ENCODE measurements around the gene NAA80. TPM values are rescaled to one million over a fixed set of nuclear protein-coding genes. Genes with fewer than 3 reads are reported as not detected.

The NAA80 gene
- total RNA-seq, 1 donor: 88.6 TPM

GRCh38 chr3:50331364-50331907 lies 32.2 kb upstream of the NAA80 start:
- DNase-seq (ENCODE audit: low read depth in 2 of 3, low spot score in 2 of 3): no peak

DNA sequence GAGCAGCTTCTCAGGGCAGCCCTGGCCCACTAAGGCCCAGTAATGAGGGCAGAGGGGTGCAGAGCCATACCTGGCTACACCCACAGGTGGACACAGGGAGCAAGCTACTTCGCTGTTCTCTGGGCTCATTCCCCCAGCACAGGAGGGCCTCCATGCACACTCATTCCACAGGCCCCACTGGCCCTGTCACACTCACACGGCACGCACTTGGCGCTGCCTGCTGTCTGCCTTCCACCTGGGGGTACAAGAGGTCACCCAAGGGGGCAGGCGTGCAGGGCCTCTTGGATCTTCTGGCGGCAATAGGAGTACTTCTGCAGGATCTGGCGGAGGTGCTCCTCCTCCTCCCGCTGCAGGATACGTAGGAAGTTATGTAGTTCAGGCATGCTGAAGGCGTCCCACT lies 31.1 kb upstream of the NAA80 start:
- DNase-seq (ENCODE audit: low read depth in 2 of 3, low spot score in 2 of 3): no peak

DNA sequence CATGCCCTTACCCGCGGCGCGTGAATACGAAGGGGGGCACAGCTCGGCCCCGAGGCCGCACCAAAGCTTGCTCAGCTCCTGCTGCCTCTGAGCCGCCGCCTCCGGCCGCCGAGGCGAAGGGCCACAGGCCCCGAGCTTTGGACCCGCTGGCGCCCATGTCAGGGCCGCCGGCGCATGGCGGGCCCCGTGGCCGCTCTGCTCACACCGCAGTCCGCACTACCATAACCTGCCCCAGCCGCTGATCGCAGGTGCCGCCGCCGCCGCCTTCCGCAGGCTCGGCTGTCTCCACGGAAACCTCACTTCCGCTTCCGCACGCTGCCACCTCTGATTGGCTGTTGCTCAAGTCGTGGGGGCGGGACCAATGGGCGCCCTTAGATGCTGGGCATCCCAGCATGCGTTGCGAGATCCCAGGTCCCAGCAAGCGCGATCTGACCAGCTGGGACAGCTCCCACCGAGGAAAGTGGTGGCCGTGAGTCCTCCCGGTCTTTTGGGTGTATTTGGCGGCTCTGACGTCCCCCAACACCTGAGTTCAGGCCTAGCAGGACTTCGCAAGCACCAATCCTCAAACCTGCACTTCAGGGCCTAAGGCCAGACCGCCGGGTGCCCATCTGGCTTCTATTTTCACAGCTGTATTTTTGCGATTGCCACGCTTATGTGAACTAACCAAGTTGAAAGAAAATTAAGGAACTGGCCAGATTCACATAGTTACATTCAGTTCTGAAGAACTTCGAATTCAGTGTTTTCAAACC lies 28.9 kb upstream of the NAA80 start, which contains the start of gene TUSC2:
TSS of gene TUSC2 (minus strand) at position 281 of the 749 bp plus-strand sequence. CDS start at position 157, 124 bp downstream.
- peak; percentile 88 to 98 (median 96) for DNase-seq (ENCODE audit: low read depth in 2 of 3, low spot score in 2 of 3)

GRCh38 chr3:50327129-50327528 lies 27.9 kb upstream of the NAA80 start:
- no peak for DNase-seq (ENCODE audit: low read depth in 2 of 3, low spot score in 2 of 3)

DNA sequence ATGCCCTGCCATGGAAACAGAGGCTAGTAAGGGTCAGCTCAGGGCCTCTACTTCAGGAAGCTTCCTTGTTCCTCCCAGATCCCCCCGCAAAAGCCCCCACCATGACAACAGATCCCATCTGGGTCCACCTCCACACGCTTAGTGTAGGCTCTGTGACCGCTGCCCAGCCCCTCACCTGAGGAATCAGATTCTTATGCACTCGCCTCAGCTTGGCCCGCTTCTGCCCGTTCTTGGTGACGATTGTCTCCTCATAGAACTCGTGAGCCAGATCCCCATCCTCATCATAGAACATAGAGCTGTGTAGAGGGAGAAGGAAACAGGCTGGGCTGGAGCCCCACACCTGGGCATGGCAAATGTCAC lies 27.0 kb upstream of the NAA80 start:
- no peak for DNase-seq (ENCODE audit: low read depth in 2 of 3, low spot score in 2 of 3)

GRCh38 chr3:50325497-50326181 lies 26.4 kb upstream of the NAA80 start:
- no peak for DNase-seq (ENCODE audit: low read depth in 2 of 3, low spot score in 2 of 3)

DNA sequence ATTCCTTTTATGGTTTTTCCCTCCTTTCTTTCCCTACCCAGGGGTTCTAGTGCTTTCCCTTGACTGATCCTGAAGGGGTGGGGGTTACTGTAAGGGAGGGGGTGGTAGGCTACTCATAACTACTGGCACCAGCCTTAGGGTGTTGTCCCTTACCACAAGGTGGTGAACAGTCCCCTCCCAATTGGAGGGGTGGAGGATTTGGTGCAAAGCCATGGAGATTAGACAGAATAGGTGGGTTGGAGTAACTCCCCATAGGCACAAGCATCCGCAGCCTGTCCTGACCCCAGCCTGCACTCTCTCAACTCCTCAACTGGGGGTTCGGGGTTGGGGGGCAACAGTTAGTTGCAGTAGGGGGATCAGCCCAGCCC lies 25.9 kb upstream of the NAA80 start:
- DNase-seq (ENCODE audit: low read depth in 2 of 3, low spot score in 2 of 3): no peak

DNA sequence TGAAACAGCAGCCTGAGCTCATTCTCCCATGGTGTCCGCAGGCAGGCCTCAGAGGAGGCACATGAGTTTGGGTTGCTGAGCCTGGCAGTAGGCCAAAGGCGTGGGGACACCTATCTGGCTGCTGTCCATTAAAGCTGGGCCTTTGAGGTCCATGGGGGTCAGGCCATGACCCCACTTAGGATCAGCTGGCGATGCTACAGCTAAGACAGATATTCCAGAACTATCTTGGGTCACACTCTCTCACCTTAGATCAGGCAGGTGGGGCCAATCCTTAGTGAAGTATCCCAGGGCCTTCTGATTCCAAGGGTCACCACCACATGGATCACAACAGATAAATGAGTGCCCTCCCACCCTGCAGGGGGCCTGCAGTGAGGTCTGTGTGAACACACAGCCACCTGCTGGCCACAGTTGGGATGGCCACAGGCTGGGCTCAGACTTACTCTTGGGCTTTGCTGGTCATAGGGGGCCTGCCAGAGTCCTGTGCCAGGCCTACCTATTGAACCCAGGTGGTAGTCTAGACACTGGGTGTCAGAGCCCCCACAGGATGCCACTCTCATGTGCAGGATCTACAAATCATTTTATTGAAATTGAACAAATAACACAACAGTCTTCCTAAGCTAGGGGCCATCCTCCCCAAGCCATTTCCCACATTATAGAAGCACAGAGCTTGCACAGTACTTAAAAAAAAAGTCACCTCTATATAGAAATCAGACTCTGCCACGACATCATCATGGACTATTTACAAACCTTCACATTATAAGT lies 25.3 kb upstream of the NAA80 start:
- peak in 2 of 3 donors; percentile 75 to 78 for DNase-seq (ENCODE audit: low read depth in 2 of 3, low spot score in 2 of 3)

DNA sequence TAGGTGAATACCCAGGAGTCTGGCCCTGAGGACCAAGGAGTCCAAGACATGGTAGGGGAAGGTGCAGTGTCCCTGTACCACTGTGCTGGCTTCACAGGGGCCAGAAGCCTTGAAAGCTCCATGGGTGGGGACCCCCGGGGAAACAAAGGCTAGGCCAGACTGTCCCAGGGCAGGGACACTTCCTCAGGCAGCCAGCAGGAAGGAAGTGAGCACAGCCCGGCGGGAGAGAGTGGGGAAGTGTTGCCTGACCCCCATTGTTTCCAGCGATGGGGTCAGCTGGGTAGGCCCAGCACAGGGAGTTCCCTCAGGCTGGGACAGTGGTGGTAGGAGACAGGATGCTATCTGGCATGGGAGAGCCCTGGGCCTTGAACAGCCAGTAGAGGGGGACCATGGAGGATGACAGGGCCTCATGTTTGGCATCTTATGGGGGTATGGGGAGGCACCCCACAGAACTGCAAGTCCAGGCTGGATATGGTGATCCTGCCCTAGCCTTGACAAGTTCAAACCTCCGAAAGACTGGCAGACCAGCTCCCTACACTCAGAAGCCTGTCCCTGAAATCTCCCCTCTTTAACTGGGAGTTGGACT lies 24.5 kb upstream of the NAA80 start:
- DNase-seq (ENCODE audit: low read depth in 2 of 3, low spot score in 2 of 3): no peak

GRCh38 chr3:50323092-50323600 lies 23.9 kb upstream of the NAA80 start:
- DNase-seq (ENCODE audit: low read depth in 2 of 3, low spot score in 2 of 3): no peak

- DNase-seq (ENCODE audit: low read depth in 2 of 3, low spot score in 2 of 3): no peak
These were observed 23.3 kb upstream of the NAA80 start, which contains the start of gene HYAL2 for GRCh38 chr3:50322386-50323091. TSS of gene HYAL2 (minus strand) at chr3:50322745. CDS start at chr3:50320489, 2,256 bp downstream.

GRCh38 chr3:50322115-50322385 lies 22.8 kb upstream of the NAA80 start:
- DNase-seq (ENCODE audit: low read depth in 2 of 3, low spot score in 2 of 3): no peak

DNA sequence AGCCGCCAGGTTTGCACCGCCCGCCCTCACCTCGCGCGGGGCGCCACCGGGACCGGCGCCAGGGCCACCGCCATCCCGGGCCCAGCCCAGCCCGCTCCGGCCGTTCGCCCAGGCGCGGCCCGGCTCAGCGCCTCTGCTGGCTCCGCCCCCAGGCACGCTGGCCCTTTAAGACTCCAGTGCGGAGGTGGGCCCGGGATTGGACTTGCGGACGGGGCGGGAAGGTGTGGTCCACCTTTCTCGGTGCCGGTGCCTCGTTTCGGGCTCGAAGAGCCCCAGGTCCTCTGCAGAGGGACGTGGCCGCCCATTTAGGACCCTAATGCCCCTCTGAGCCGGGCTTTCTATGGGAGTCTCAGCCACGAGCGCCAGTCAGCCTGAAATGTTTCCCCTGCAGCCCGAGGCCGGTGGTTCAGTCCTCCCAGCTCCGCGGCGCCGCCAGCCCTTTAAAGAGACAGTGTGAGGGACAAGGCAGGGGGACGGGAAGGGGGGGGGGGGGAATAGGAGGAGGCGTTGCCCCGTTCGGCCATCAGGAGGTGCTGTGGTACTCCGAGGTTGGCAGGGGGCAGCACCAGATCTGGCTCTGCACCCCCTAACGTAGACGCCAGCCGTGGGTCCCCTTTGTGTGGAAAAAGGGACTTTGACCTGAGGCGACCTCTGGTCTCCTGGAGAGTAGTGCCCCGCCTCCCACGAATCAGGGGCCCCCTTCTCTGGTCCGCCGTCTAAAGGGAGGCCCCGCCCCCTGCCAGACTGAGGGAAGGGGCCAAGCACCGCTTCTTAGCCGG lies 22.3 kb upstream of the NAA80 start:
- DNase-seq (ENCODE audit: low read depth in 2 of 3, low spot score in 2 of 3): peak; percentile 62 to 92 (median 90)

- DNase-seq (ENCODE audit: low read depth in 2 of 3, low spot score in 2 of 3): peak in 2 of 3 donors; percentile 40 to 69
These were observed 21.7 kb upstream of the NAA80 start for GRCh38 chr3:50320853-50321335.

- no peak for DNase-seq (ENCODE audit: low read depth in 2 of 3, low spot score in 2 of 3)
These were observed 20.9 kb upstream of the NAA80 start for GRCh38 chr3:50319894-50320625.

GRCh38 chr3:50319181-50319893 lies 20.1 kb upstream of the NAA80 start:
- no peak for DNase-seq (ENCODE audit: low read depth in 2 of 3, low spot score in 2 of 3)

DNA sequence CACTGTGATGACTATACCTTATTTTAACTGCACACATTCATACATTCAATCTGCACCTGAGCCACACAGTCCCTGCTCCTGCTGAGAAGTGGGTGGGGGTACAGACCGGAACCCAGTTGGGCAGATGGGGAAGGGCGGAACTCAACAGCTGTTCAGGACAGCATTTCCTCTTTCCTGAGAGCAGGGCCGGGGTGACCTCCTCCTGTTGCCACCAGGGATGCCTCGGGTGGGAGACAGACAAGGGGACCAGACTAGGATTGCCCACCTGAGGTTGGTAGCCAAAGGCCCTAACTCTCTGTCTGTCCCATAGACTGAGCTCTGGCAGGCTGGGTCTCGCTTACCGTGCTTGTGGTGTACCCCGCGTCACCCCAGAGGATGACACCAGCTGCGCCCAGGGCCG lies 19.4 kb upstream of the NAA80 start:
- DNase-seq (ENCODE audit: low read depth in 2 of 3, low spot score in 2 of 3): peak in 1 of 3 donors; percentile 28

DNA sequence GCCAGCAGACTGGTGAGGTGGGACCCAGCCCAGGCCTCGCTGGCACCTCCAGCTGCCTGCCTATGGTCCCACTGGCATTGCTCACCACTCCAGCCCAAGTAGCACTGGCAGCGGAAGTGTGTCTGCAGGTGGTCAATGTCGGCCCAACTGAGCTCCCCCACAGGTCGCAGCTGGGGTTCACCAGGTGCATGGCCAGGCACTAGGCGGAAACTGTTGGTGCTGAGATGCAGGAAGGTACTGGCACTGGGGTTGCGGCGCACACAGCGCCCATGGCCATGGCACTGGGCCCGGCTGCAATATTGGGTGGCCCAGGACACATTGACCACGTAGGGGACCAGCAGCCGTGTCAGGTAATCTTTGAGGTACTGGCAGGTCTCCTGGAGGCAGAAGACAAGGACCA lies 19.0 kb upstream of the NAA80 start:
- DNase-seq (ENCODE audit: low read depth in 2 of 3, low spot score in 2 of 3): no peak

Measured in hematopoietic multipotent progenitor cell (in vitro differentiated cells).